ENCODE results near the gene TIMM50.

Gene TIMM50

GRCh38 chr19:39540333-39540673 lies 59.7 kb downstream of the TIMM50 start:
- in situ Hi-C loops (cut with MboI; ENCODE audit: low sequenced_read_pairs, unreplicated experiment), result no loop called here
- no peak for TF ChIP-seq CTCF (IDR thresholded peaks at IDR 0.05; ENCODE audit: borderline replicate concordance, control extremely low read depth, extremely low read depth, insufficient read depth, missing control alignments)
- DNase-seq (ENCODE audit: low spot score), result no peak

Measured in GM13976 (cell line).